Activated CD4-positive, alpha-beta T cell treated with anti-CD3 and anti-CD28 coated beads, Interleukin-2, amount 10 ng/mL, durations not matched to agents 24 days and 14 days (primary cell): Measurements from ENCODE around the gene ERBB2. TPM values are rescaled to one million over a fixed set of nuclear protein-coding genes. Genes with fewer than 3 reads are reported as not detected.
A peak's percentile ranks its signal among the peaks of the same experiment; 100 is the strongest.

Source experiments
- DNase-seq: peaks from one replicate; pipeline ENCODE4 v3.0.0; 2022
- H3K27ac Mint-ChIP-seq: one replicate; pipeline ENCODE4 v1.8.0; 2022; ENCODE audit warnings: mild to moderate bottlenecking, mixed read lengths
- H3K27me3 Mint-ChIP-seq: one replicate; pipeline ENCODE4 v1.8.0; 2022; ENCODE audit warnings: mixed read lengths
- H3K36me3 Mint-ChIP-seq: one replicate; pipeline ENCODE4 v1.8.0; 2022; ENCODE audit warnings: low read depth, mild to moderate bottlenecking, mixed read lengths
- H3K4me1 Mint-ChIP-seq: one replicate; pipeline ENCODE4 v1.8.0; 2021; ENCODE audit warnings: mixed read lengths
- H3K4me3 Mint-ChIP-seq: one replicate; pipeline ENCODE4 v1.8.0; 2022; ENCODE audit warnings: mild to moderate bottlenecking, moderate library complexity, mixed read lengths
- H3K9me3 Mint-ChIP-seq: one replicate; pipeline ENCODE4 v1.8.0; 2021; ENCODE audit warnings: mixed read lengths
- intact Hi-C: fragments of 100-400 bp; cut with micrococcal nuclease; formaldehyde crosslinking; loops from one replicate; pipeline ENCODE4 v1.15.1; 2023
- total RNA-seq: library from RNA; stranded (reverse); gene quantifications from 2 replicates; pipeline ENCODE4 v1.2.3, GENCODE V29; 2022

The ERBB2 gene
- total RNA-seq, 1 donor from 2014 or later, result 3.1 TPM

- H3K4me1 Mint-ChIP-seq, result peaks cover 8% of the 10 kb centered on the region
- H3K4me3 Mint-ChIP-seq, result no peak overlapping the region
- intact Hi-C loops, result no loop called here
- H3K36me3 Mint-ChIP-seq, result no peaks in the 10 kb centered on the region
- H3K27ac Mint-ChIP-seq, result no peak overlapping the region
- DNase-seq, result no peak
- H3K27me3 Mint-ChIP-seq, result peaks cover 32% of the 10 kb centered on the region
- no peaks in the 10 kb centered on the region for H3K9me3 Mint-ChIP-seq
These were observed 29.7 kb upstream of the ERBB2 start for GRCh38 chr17:39669897-39670735.

DNA sequence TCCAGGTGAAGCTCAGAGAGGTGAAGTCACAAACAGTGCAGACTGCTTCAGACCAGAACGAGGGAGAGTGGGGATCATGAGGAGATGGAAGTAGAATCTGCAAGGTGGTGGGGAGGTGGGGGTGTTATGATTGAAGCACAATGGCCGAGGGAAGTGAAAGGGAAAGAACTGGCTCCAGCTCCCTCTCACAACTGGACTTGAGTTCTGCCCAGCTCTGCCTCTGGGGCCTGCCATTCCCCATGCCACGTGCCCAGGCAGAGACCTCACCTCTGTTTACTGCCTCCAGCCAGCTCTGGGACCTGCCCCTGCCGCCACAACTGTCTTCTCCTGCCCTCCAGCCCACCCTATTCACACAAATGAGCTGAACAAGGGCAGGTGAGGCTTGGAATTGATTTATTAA is 29.1 kb upstream of the ERBB2 start:
- intact Hi-C loops, result no loop called here
- peaks cover 32% of the 10 kb centered on the region for H3K27me3 Mint-ChIP-seq
- no peaks in the 10 kb centered on the region for H3K36me3 Mint-ChIP-seq

GRCh38 chr17:39671651-39672521 is 28.0 kb upstream of the ERBB2 start:
- peaks cover 22% of the 10 kb centered on the region for H3K4me1 Mint-ChIP-seq
- no peak overlapping the region for H3K27ac Mint-ChIP-seq
- intact Hi-C loops, result no loop called here
- no peaks in the 10 kb centered on the region for H3K9me3 Mint-ChIP-seq
- no peaks in the 10 kb centered on the region for H3K36me3 Mint-ChIP-seq
- peaks cover 23% of the 10 kb centered on the region for H3K27me3 Mint-ChIP-seq
- H3K4me3 Mint-ChIP-seq, result no peak overlapping the region
- DNase-seq, result no peak

More for the DNA sequence above, 29.1 kb upstream of the ERBB2 start:
- no peak for DNase-seq
- no peak overlapping the region for H3K27ac Mint-ChIP-seq
- H3K4me1 Mint-ChIP-seq, result peaks cover 12% of the 10 kb centered on the region
- no peaks in the 10 kb centered on the region for H3K9me3 Mint-ChIP-seq
- no peak overlapping the region for H3K4me3 Mint-ChIP-seq

GRCh38 chr17:39672522-39673334 is 27.1 kb upstream of the ERBB2 start:
- Mint-ChIP-seq H3K4me3 (no peak overlapping the region), H3K36me3 (peaks cover 6% of the 10 kb centered on the region), H3K4me1 (peaks cover 28% of the 10 kb centered on the region), H3K27ac (no peak overlapping the region), H3K27me3 (peaks cover 20% of the 10 kb centered on the region), H3K9me3 (no peaks in the 10 kb centered on the region)
- intact Hi-C loops, result no loop called here
- DNase-seq, result no peak

GRCh38 chr17:39673335-39674081 is 26.4 kb upstream of the ERBB2 start:
- Mint-ChIP-seq H3K27ac (no peak overlapping the region), H3K9me3 (no peaks in the 10 kb centered on the region), H3K4me1 (peaks cover 33% of the 10 kb centered on the region), H3K4me3 (no peak overlapping the region), H3K27me3 (peaks cover 15% of the 10 kb centered on the region), H3K36me3 (peaks cover 6% of the 10 kb centered on the region)
- no peak for DNase-seq
- intact Hi-C loops, result no loop called here

DNA sequence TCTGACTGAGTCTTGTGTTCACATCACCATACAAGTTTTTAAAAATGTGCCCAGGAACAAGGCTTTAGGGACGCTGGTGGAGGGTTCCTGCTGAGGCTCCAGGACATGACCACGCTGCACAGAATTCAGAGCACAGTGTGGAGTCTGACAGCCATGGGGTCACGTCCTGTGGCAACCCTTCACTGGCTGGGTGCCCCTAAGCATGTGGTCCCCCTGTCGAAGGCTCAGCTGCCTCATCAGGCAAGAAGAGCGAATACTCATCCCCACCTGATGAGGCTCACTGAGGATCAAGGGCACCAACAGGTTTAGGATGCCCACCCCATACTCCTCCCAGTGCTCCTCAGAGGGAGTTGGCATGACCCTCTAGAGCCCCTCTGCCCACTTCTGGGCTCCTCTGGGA is 25.7 kb upstream of the ERBB2 start:
- Mint-ChIP-seq H3K4me1 (peaks cover 37% of the 10 kb centered on the region), H3K36me3 (peaks cover 7% of the 10 kb centered on the region), H3K4me3 (no peak overlapping the region), H3K27ac (no peak overlapping the region), H3K27me3 (peaks cover 11% of the 10 kb centered on the region), H3K9me3 (no peaks in the 10 kb centered on the region)
- intact Hi-C loops, result no loop called here
- no peak for DNase-seq

GRCh38 chr17:39674702-39675389 is 25.0 kb upstream of the ERBB2 start:
- no peak overlapping the region for H3K4me3 Mint-ChIP-seq
- H3K9me3 Mint-ChIP-seq, result no peaks in the 10 kb centered on the region
- no peak overlapping the region for H3K27ac Mint-ChIP-seq
- peaks cover 7% of the 10 kb centered on the region for H3K27me3 Mint-ChIP-seq
- no peak for DNase-seq
- H3K4me1 Mint-ChIP-seq, result peaks cover 44% of the 10 kb centered on the region
- intact Hi-C loops, result no loop called here
- H3K36me3 Mint-ChIP-seq, result peaks cover 12% of the 10 kb centered on the region

GRCh38 chr17:39675390-39676082 is 24.3 kb upstream of the ERBB2 start:
- Mint-ChIP-seq H3K36me3 (peaks cover 16% of the 10 kb centered on the region), H3K4me1 (peaks cover 48% of the 10 kb centered on the region), H3K27ac (peak overlapping the region; percentile 83), H3K9me3 (no peaks in the 10 kb centered on the region), H3K4me3 (peak overlapping the region; percentile 56), H3K27me3 (peaks cover 5% of the 10 kb centered on the region)
- intact Hi-C loops, result no loop called here
- no peak for DNase-seq

DNA sequence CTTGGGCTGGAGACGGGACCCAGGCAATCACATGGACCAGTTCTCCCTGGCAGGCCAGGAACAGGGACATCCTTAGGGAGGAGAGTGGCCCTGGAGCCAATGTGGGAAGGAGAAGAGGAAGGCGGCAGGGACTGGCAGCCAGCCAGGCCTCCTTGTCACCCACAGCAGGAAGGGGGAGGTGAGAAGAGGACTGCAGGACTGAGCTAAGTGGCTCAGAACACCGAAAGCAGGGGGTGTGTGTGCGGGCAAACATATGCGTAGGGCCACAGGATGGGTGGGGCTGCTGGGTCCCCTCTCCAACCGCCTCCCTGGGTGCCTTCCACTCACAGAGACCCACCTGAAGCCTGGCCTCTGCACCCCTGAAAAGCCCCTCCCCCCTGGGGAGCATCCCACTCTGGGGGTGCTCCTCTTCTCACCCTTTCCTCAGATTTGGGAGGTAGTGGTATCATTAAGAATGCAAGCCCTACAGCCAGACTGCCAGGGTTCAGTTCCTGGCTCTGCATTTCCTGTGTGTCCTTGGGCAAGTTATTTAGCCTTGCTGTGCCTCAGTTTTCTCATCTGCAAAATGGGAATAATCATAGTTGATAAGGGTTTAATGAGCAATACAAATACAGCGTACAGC is 23.6 kb upstream of the ERBB2 start:
- Mint-ChIP-seq H3K9me3 (no peaks in the 10 kb centered on the region), H3K27ac (peak overlapping the region; percentile 83), H3K36me3 (peaks cover 19% of the 10 kb centered on the region), H3K4me1 (peaks cover 52% of the 10 kb centered on the region), H3K4me3 (peak overlapping the region; percentile 56), H3K27me3 (peaks cover 3% of the 10 kb centered on the region)
- DNase-seq, result peak; percentile 83
- intact Hi-C loops, result no loop called here

DNA sequence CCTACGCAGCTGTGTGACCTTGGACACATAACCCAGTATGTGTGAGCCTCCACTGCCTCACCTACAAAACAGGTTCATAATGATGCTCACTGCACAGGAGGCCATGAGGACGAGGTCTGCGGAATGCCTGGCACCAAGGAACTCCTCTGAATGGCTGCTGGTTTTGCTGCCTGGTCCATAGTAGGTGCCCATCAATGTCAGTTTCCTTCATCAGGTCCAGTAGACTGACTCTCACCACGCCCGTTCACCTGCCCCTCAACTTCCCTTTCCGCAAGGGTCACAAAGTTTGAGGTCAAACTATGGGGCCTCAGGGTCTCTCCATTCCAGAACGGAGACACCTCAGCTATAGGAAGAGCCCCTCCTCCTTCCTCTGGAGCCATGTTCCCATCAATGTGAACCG is 22.8 kb upstream of the ERBB2 start:
- no peaks in the 10 kb centered on the region for H3K9me3 Mint-ChIP-seq
- no peaks in the 10 kb centered on the region for H3K27me3 Mint-ChIP-seq
- H3K27ac Mint-ChIP-seq, result no peak overlapping the region
- peaks cover 19% of the 10 kb centered on the region for H3K36me3 Mint-ChIP-seq
- peaks cover 48% of the 10 kb centered on the region for H3K4me1 Mint-ChIP-seq
- intact Hi-C loops, result no loop called here
- no peak for DNase-seq
- H3K4me3 Mint-ChIP-seq, result no peak overlapping the region

DNA sequence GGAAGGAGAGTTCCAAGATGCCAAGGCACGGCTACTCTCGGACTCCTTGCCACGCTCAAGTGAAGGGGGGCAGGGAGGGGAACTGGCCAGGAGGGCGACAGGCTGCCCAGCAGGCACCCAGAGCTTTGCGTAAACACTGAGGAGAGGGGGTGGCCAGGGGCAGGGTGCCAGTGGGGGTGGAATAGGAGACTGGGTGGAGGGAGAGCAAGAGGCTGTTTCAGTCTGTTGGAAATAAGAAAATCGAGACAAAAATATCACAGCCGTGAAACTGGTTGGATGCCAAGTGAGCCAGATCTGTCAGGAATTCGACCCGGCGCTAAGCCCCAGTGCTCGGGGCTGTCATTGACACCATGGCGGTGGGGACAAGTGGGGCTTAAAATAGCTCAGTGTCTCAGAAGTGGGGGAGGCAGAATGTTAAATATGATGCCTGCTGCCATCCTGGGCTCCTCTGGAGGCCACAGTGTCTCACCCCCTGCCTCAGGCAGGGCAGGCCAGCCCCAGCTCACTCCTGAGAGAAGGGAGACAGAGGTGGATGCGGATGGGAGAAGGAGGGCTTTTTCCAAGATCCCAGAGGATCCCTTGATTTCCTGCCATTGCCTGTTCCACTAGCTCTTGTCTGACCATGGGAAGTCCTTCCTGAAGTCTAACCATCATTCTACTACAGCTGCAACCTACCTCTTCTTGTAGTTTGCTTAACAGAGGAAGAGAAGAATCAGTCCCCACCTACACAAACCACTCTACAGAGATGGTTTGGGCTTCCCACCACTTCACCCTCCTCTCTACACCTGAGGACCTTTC is 22.1 kb upstream of the ERBB2 start:
- no peaks in the 10 kb centered on the region for H3K9me3 Mint-ChIP-seq
- H3K4me1 Mint-ChIP-seq, result peaks cover 48% of the 10 kb centered on the region
- intact Hi-C loops, result no loop called here
- no peaks in the 10 kb centered on the region for H3K27me3 Mint-ChIP-seq
- DNase-seq, result no peak
- peaks cover 19% of the 10 kb centered on the region for H3K36me3 Mint-ChIP-seq
- H3K4me3 Mint-ChIP-seq, result no peak overlapping the region
- H3K27ac Mint-ChIP-seq, result peak overlapping the region; percentile 20
